ENCODE data around the gene TSPAN9. TPM values are rescaled to one million over a fixed set of nuclear protein-coding genes. Genes with fewer than 3 reads are reported as not detected.

TSPAN9 gene
- total and polyA plus RNA-seq, 10 of the 15 experiments (the other 5 are each of a cell fraction or from before 2014, with no cell fraction given), result 0.03 to 1.0 (median 0.12) TPM; not detected in 5

DNA sequence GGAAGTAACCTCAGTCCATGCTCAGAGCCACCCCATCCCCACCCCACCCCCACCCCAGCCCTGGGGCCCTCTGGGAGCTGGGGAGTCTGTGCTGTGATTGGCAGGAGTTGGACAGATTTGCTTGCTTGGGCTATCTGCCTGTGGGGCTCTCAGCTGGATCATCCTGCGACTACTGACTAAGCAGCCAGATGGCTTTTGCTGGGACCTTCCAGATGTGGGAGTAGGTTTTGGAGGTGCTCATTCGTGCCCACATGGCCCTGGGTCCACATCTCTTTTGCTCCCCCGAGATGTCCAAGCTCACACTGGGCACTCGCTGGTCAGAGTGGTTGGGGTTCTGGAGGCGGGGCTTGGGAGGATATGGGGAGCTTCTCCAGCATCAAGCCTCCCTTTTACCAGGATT is 138.9 kb downstream of the TSPAN9 start:
- ATAC-seq (no peak), FAIRE-seq (no peak), DNase-seq (ENCODE audit: low read depth, low spot score) (no peak)
- Histone ChIP-seq H3K4me2 (ENCODE audit: control insufficient read depth, insufficient read depth) (no peak overlapping the region), H4K20me1 (ENCODE audit: control insufficient read depth, insufficient read depth) (no peaks in the 10 kb centered on the region), H3K79me2 (ENCODE audit: control insufficient read depth, insufficient read depth, low read length) (no peaks in the 10 kb centered on the region), H2AFZ (ENCODE audit: control insufficient read depth, low read depth, low read length) (no peak overlapping the region), H3K27ac (ENCODE audit: control insufficient read depth, insufficient read depth) (no peak overlapping the region), H3K4me3 (no peak overlapping the region), H3K9ac (ENCODE audit: control insufficient read depth, insufficient read depth, low read length) (no peak overlapping the region), H3K27me3 (replicated peaks in 1 of 2; ENCODE audit: control insufficient read depth in 2 of 2, insufficient read depth in 2 of 2, low read length in 1 of 2) (no peaks in the 10 kb centered on the region; a peak in 1 of 4 replicates), H3K4me1 (ENCODE audit: control insufficient read depth, insufficient read depth, low read length) (peaks cover 12% of the 10 kb centered on the region), H3K9me3 (replicated peaks; ENCODE audit: control insufficient read depth, insufficient read depth, low read length) (no peaks in the 10 kb centered on the region), H3K36me3 (ENCODE audit: control insufficient read depth in 2 of 2, insufficient read depth in 2 of 2, low read length in 1 of 2) (no peaks in the 10 kb centered on the region)
- intact Hi-C loops (cut with micrococcal nuclease; ENCODE audit: unreplicated experiment) (no loop called here), in situ Hi-C loops (cut with MboI) (no loop called here)
- ChIA-PET POLR2A (no interaction called here), CTCF (no interaction called here), RAD21 (ENCODE audit: unreplicated experiment) (no interaction called here), SMC1A (ENCODE audit: uncharacterized antibody, unreplicated experiment) (no interaction called here)
- no peak for TF ChIP-seq PAX5 (IDR thresholded peaks at IDR 0.05; ENCODE audit: borderline replicate concordance, low read depth, low read length)
- TF ChIP-seq MTA3 (IDR thresholded peaks at IDR 0.05; ENCODE audit: borderline replicate concordance, low read length), result no peak
- TF ChIP-seq TCF7 (IDR thresholded peaks at IDR 0.05; ENCODE audit: borderline replicate concordance), result no peak
- no peak for TF ChIP-seq ATF7 (IDR thresholded peaks at IDR 0.05; ENCODE audit: low read depth)
- no peak for TF ChIP-seq SMAD5 (IDR thresholded peaks at IDR 0.05; ENCODE audit: low read depth)
- TF ChIP-seq CHD1 (IDR thresholded peaks at IDR 0.05; ENCODE audit: low read depth, low read length), result no peak
- TF ChIP-seq, protein P1, sequence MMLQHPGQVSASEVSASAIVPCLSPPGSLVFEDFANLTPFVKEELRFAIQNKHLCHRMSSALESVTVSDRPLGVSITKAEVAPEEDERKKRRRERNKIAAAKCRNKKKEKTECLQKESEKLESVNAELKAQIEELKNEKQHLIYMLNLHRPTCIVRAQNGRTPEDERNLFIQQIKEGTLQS (IDR thresholded peaks at IDR 0.05; ENCODE audit: borderline replicate concordance, extremely low read depth, low read depth, low read length), result no peak
- no peak for TF ChIP-seq ZNF384 (IDR thresholded peaks at IDR 0.05; ENCODE audit: borderline replicate concordance, low read depth, low read length)
- TF ChIP-seq, protein P2, sequence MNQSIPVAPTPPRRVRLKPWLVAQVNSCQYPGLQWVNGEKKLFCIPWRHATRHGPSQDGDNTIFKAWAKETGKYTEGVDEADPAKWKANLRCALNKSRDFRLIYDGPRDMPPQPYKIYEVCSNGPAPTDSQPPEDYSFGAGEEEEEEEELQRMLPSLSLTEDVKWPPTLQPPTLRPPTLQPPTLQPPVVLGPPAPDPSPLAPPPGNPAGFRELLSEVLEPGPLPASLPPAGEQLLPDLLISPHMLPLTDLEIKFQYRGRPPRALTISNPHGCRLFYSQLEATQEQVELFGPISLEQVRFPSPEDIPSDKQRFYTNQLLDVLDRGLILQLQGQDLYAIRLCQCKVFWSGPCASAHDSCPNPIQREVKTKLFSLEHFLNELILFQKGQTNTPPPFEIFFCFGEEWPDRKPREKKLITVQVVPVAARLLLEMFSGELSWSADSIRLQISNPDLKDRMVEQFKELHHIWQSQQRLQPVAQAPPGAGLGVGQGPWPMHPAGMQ (IDR thresholded peaks at IDR 0.05; ENCODE audit: borderline replicate concordance), result no peak
- WGBS (ENCODE audit: insufficient coverage, insufficient replicate concordance, low lambda C conversion rate, missing lambda C conversion rate), result 49% methylated on average over 5 of the region's 5 CpGs
- no TSS peak for BruUV-seq (replicated peaks)
